Ovary (tissue), 3 donors: Measurements from ENCODE around the gene DPY19L1.

Experiments
- CTCF ChIP-seq, 3 donors: fragments of 450-650 bp in 2 of 3; fragments of 200-600 bp in 1 of 3; IDR thresholded peaks; one replicate each; pipeline versions ENCODE4 v1.5.1 to v1.8.0; 2016 to 2022; ENCODE audit warnings: antibody characterized with exemption in 3 of 3, mild to moderate bottlenecking in 1 of 3
- EP300 ChIP-seq: sonication (generic); formaldehyde crosslinking; IDR thresholded peaks from one replicate; pipeline ENCODE4 v1.6.1; 2017; ENCODE audit warnings: antibody characterized with exemption
- POLR2A ChIP-seq: fragments of 450-650 bp; IDR thresholded peaks from one replicate; pipeline ENCODE4 v1.6.1; 2017; ENCODE audit warnings: antibody characterized with exemption, mild to moderate bottlenecking, moderate library complexity
- donor health status: DM: no; HTN: no; CAD: no.

GRCh38 chr7:35022725-35023124, 14.6 kb downstream of the DPY19L1 start:
- TF ChIP-seq CTCF (IDR thresholded peaks at IDR 0.05), result no peak
- TF ChIP-seq EP300, result no peak
- TF ChIP-seq POLR2A, result no peak
